GM13976 (cell line): ENCODE data around the gene UBE3B.

ENCODE experiments used
- DNase-seq: peaks from one replicate; pipeline ENCODE4 v3.0.0; 2012; ENCODE audit warnings: low spot score
- CTCF ChIP-seq: IDR thresholded peaks from 2 replicates; pipeline ENCODE4 v1.5.1; 2012; ENCODE audit warnings: borderline replicate concordance, mild to moderate bottlenecking; ENCODE audit not compliant: insufficient read depth; ENCODE audit errors: extremely low read depth, missing control alignments, control extremely low read depth
- in situ Hi-C: fragments of 300-500 bp; cut with MboI; formaldehyde crosslinking; loops from one replicate; pipeline ENCODE4 v1.12.0; 2022; ENCODE audit warnings: low sequenced_read_pairs, mixed read lengths, inconsistent platforms; ENCODE audit not compliant: unreplicated experiment

The UBE3B gene

GRCh38 chr12:109547286-109547685, 69.9 kb downstream of the UBE3B start:
- DNase-seq: no peak
- TF ChIP-seq CTCF: no peak
- in situ Hi-C loops: no loop called here

GRCh38 chr12:109548258-109548657, 70.8 kb downstream of the UBE3B start:
- in situ Hi-C loops: no loop called here
- TF ChIP-seq CTCF: no peak
- no peak for DNase-seq

GRCh38 chr12:109549613-109550270, 72.3 kb downstream of the UBE3B start:
- TF ChIP-seq CTCF: no peak
- in situ Hi-C loops: no loop called here
- no peak for DNase-seq

GRCh38 chr12:109550281-109550680, 72.8 kb downstream of the UBE3B start:
- in situ Hi-C loops: no loop called here
- no peak for DNase-seq
- no peak for TF ChIP-seq CTCF

GRCh38 chr12:109551108-109551507, 73.7 kb downstream of the UBE3B start:
- no peak for TF ChIP-seq CTCF
- in situ Hi-C loops: no loop called here
- DNase-seq: no peak

- in situ Hi-C loops: no loop called here
- no peak for DNase-seq
- TF ChIP-seq CTCF: no peak
These were observed 75.5 kb downstream of the UBE3B start for GRCh38 chr12:109552971-109553370.
